MM.1S (cell line): ENCODE data around the gene HES2.

ENCODE experiments used
- DNase-seq: peaks from one replicate; pipeline ENCODE4 v3.0.0-alpha.2; 2015
- H2AFZ ChIP-seq: fragments of 300-600 bp; sonication (generic); 2 replicates; pipeline ENCODE4 v1.6.0; 2016; ENCODE audit warnings: antibody characterized with exemption, low read length
- H3F3A ChIP-seq: fragments of 300-600 bp; sonication (generic); 2 replicates; pipeline ENCODE4 v1.6.1; 2016; ENCODE audit warnings: mild to moderate bottlenecking, antibody characterized with exemption, low read length, moderate library complexity, mixed read lengths; ENCODE audit not compliant: insufficient read depth
- H3K27ac ChIP-seq: fragments of 300-600 bp; sonication (generic); 2 replicates; pipeline ENCODE4 v1.5.1; 2016; ENCODE audit warnings: mild to moderate bottlenecking, low read length
- H3K27me3 ChIP-seq: fragments of 300-600 bp; sonication (generic); replicated peaks from 2 replicates; pipeline ENCODE4 v1.6.0; 2016; ENCODE audit warnings: low read length; ENCODE audit not compliant: insufficient read depth
- H3K36me3 ChIP-seq: fragments of 300-600 bp; sonication (generic); replicated peaks from 2 replicates; pipeline ENCODE4 v1.6.1; 2016; ENCODE audit warnings: mild to moderate bottlenecking, low read length, mixed read lengths; ENCODE audit not compliant: insufficient read depth
- H3K4me1 ChIP-seq: fragments of 300-600 bp; sonication (generic); 2 replicates; pipeline ENCODE4 v1.6.1; 2016; ENCODE audit warnings: low read length, mixed read lengths
- H3K4me2 ChIP-seq: fragments of 300-600 bp; sonication (generic); 2 replicates; pipeline ENCODE4 v1.6.0; 2016; ENCODE audit warnings: low read depth, low read length
- H3K4me3 ChIP-seq: fragments of 300-600 bp; sonication (generic); 2 replicates; pipeline ENCODE4 v1.5.1; 2016; ENCODE audit warnings: low read length, mixed read lengths
- H3K79me2 ChIP-seq: fragments of 300-600 bp; sonication (generic); 2 replicates; pipeline ENCODE4 v1.6.1; 2016; ENCODE audit warnings: mixed run types, low read length, mixed read lengths
- H3K9ac ChIP-seq: fragments of 300-600 bp; sonication (generic); 2 replicates; pipeline ENCODE4 v1.6.1; 2016; ENCODE audit warnings: low read length, mixed read lengths
- H3K9me2 ChIP-seq: fragments of 300-600 bp; sonication (generic); replicated peaks from 2 replicates; pipeline ENCODE4 v1.6.1; 2016; ENCODE audit warnings: mild to moderate bottlenecking, low read length, mixed read lengths; ENCODE audit not compliant: insufficient read depth
- H3K9me3 ChIP-seq: fragments of 300-600 bp; sonication (generic); replicated peaks from 2 replicates; pipeline ENCODE4 v1.6.1; 2016; ENCODE audit warnings: mild to moderate bottlenecking, low read length, mixed read lengths; ENCODE audit not compliant: insufficient read depth
- H4K20me1 ChIP-seq: fragments of 300-600 bp; sonication (generic); 2 replicates; pipeline ENCODE4 v1.6.1; 2016; ENCODE audit warnings: mild to moderate bottlenecking, low read length, moderate library complexity, mixed read lengths; ENCODE audit not compliant: insufficient read depth
- EZH2 ChIP-seq: fragments of 300-600 bp; sonication (generic); optimal IDR thresholded peaks from 2 replicates; pipeline ENCODE3; 2017; ENCODE audit warnings: low read depth, mild to moderate bottlenecking, antibody characterized with exemption, low read length, mixed read lengths
- EZH2phosphoT487 ChIP-seq: fragments of 300-600 bp; sonication (generic); IDR thresholded peaks from 2 replicates; pipeline ENCODE4 v1.6.1; 2018; ENCODE audit warnings: antibody characterized with exemption, low read length
- TF ChIP-seq, protein P1 (sequence below): fragments of 300-600 bp; sonication (generic); IDR thresholded peaks from 2 replicates; pipeline ENCODE4 v1.5.1; 2016; ENCODE audit warnings: antibody characterized with exemption, low read length, mixed read lengths

Gene HES2

DNA sequence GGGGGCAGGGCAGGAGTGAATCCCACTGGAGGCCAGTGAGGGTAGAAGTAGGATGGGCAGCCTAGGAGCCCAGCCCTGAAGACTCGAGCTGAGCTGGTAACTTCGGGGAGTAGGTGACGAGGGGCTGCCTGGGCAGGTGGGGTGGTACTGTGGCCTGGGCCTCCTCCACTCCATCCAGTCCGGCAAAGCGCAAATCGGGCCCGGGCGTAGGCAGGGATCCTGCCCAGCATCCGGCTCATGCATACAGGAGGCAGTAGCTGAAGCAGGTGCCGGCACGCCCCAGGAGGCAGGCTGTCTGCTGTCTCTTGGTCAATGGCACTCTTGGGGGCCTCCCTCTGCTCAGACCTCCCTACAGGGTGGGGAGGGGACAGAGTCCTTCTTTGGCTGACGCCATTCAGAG, 47.5 kb upstream of the HES2 start:
- H2AFZ ChIP-seq, result no peak overlapping the region
- H3K9ac ChIP-seq, result no peak overlapping the region
- H3K4me2 ChIP-seq, result no peak overlapping the region
- H3K4me1 ChIP-seq, result peaks cover 4% of the 10 kb centered on the region; the same call in 1 of the 2 replicates
- no peak overlapping the region for H3K27ac ChIP-seq
- H3F3A ChIP-seq, result no peaks in the 10 kb centered on the region
- H4K20me1 ChIP-seq, result no peaks in the 10 kb centered on the region
- H3K9me2 ChIP-seq, result no peaks in the 10 kb centered on the region
- H3K27me3 ChIP-seq, result peaks cover 63% of the 10 kb centered on the region
- H3K4me3 ChIP-seq, result no peak overlapping the region
- no peak for DNase-seq
- no peaks in the 10 kb centered on the region for H3K9me3 ChIP-seq
- no peaks in the 10 kb centered on the region for H3K36me3 ChIP-seq
- H3K79me2 ChIP-seq, result no peaks in the 10 kb centered on the region
- no peak for TF ChIP-seq EZH2
- no peak for TF ChIP-seq EZH2phosphoT487

DNA sequence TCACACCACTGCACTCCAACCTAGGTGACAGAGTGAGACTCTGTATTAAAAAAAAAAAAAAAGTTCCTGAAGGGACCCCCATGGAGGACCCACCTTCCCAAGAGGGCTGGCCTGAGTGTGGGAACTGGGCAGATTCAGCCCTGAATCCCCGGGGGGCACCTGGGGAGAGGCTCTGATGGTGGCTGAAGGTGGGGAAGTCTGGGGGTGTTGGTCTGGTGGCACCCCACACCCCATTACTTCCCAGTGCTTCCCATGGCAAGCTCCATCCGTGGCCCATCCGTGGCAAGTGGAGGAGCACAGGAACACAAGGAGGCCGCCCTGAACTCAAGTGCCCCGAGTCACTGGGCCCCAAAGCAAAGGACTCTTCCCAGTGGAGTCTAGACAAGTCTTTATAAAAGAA, 47.0 kb upstream of the HES2 start:
- H3K27me3 ChIP-seq, result peaks cover 68% of the 10 kb centered on the region
- H3K27ac ChIP-seq, result no peak overlapping the region
- H3K36me3 ChIP-seq, result no peaks in the 10 kb centered on the region
- no peaks in the 10 kb centered on the region for H3F3A ChIP-seq
- DNase-seq, result no peak
- no peaks in the 10 kb centered on the region for H3K9me3 ChIP-seq
- no peak overlapping the region for H3K4me3 ChIP-seq
- H3K9me2 ChIP-seq, result no peaks in the 10 kb centered on the region
- no peaks in the 10 kb centered on the region for H4K20me1 ChIP-seq
- H2AFZ ChIP-seq, result no peak overlapping the region
- no peak overlapping the region for H3K9ac ChIP-seq
- no peaks in the 10 kb centered on the region for H3K4me1 ChIP-seq
- TF ChIP-seq EZH2phosphoT487, result no peak
- TF ChIP-seq, protein P1, sequence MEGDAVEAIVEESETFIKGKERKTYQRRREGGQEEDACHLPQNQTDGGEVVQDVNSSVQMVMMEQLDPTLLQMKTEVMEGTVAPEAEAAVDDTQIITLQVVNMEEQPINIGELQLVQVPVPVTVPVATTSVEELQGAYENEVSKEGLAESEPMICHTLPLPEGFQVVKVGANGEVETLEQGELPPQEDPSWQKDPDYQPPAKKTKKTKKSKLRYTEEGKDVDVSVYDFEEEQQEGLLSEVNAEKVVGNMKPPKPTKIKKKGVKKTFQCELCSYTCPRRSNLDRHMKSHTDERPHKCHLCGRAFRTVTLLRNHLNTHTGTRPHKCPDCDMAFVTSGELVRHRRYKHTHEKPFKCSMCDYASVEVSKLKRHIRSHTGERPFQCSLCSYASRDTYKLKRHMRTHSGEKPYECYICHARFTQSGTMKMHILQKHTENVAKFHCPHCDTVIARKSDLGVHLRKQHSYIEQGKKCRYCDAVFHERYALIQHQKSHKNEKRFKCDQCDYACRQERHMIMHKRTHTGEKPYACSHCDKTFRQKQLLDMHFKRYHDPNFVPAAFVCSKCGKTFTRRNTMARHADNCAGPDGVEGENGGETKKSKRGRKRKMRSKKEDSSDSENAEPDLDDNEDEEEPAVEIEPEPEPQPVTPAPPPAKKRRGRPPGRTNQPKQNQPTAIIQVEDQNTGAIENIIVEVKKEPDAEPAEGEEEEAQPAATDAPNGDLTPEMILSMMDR, result no peak
- no peak for TF ChIP-seq EZH2
- no peak overlapping the region for H3K4me2 ChIP-seq
- no peaks in the 10 kb centered on the region for H3K79me2 ChIP-seq

DNA sequence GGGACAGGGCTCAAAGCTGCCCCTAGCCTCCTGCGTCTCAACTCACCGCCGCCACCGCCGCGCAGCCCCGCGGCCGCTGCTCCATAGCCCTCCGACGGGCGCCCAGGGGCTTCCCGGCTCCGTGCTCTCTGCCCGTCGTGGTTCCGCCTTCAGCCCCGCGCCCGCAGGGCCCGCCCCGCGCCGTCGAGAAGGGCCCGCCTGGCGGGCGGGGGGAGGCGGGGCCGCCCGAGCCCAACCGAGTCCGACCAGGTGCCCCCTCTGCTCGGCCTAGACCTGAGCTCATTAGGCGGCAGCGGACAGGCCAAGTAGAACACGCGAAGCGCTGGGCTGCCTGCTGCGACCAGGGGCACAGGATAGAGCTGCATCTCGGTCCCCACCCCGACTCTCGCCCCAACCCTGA, 46.3 kb upstream of the HES2 start, which contains the start of gene TNFRSF25:
TNFRSF25 (minus strand) TSS at position 151 of the 400 bp plus-strand sequence; CDS start at position 85, 66 bp downstream.
- H3K27ac ChIP-seq, result no peak within 1 kb of the TSS
- TF ChIP-seq EZH2, result no peak
- TF ChIP-seq, protein P1, result no peak
- TF ChIP-seq EZH2phosphoT487, result no peak
- DNase-seq, result no peak
- no peaks in the 10 kb centered on the region for H3F3A ChIP-seq
- no peak within 1 kb of the TSS for H3K4me3 ChIP-seq
- no peaks in the 10 kb centered on the region for H3K4me1 ChIP-seq
- H3K79me2 ChIP-seq, result no peaks in the 10 kb centered on the region
- H3K9me3 ChIP-seq, result no peaks in the 10 kb centered on the region
- H4K20me1 ChIP-seq, result no peaks in the 10 kb centered on the region
- no peak within 1 kb of the TSS for H2AFZ ChIP-seq
- no peak within 1 kb of the TSS for H3K9ac ChIP-seq
- no peaks in the 10 kb centered on the region for H3K36me3 ChIP-seq
- no peaks in the 10 kb centered on the region for H3K9me2 ChIP-seq
- no peak within 1 kb of the TSS for H3K4me2 ChIP-seq
- peaks cover 75% of the 10 kb centered on the region for H3K27me3 ChIP-seq

DNA sequence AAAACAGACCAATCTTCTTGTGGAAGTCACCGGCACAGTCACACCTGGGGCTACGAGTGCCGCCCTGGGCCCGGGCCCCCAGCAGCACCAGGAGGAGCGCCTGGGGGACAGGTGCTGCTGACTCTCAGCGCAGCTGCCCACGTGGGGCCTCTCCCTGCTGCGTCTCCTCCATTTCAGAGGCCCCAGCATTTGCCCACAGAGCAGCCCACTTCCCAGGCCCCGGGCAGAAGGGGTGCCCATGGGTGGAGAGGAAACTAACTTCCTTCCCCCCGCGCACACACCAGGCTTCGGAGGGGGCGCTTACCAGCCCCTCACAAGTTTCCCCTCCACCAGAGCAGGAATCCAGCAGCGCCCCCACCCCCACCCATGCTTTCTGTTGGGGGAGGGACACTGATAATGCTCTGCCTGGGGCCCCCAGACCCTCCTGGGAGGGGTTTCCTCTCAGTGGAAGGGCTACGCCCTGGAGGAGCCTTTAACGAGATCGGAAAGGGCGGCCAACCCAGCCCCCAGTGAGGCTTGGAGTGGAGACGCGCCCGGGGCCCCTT, 45.8 kb upstream of the HES2 start:
- no peak overlapping the region for H3K27ac ChIP-seq
- TF ChIP-seq, protein P1, result no peak
- no peak for TF ChIP-seq EZH2phosphoT487
- no peak for TF ChIP-seq EZH2
- H3K27me3 ChIP-seq, result peaks cover 80% of the 10 kb centered on the region
- H3K9me2 ChIP-seq, result no peaks in the 10 kb centered on the region
- H3K4me1 ChIP-seq, result no peaks in the 10 kb centered on the region
- no peaks in the 10 kb centered on the region for H3K79me2 ChIP-seq
- no peak for DNase-seq
- H2AFZ ChIP-seq, result no peak overlapping the region
- no peaks in the 10 kb centered on the region for H3F3A ChIP-seq
- H3K4me3 ChIP-seq, result no peak overlapping the region
- no peaks in the 10 kb centered on the region for H3K36me3 ChIP-seq
- no peak overlapping the region for H3K9ac ChIP-seq
- no peaks in the 10 kb centered on the region for H4K20me1 ChIP-seq
- H3K4me2 ChIP-seq, result no peak overlapping the region
- no peaks in the 10 kb centered on the region for H3K9me3 ChIP-seq
